SK-N-DZ (cell line): ENCODE data around the gene SMARCD3.

Source experiments
- DNase-seq: peaks from one replicate; pipeline ENCODE4 v3.0.0-alpha.2; 2015; ENCODE audit warnings: low spot score

SMARCD3 gene

GRCh38 chr7:151210087-151210854 is 38.2 kb downstream of the SMARCD3 start, which contains the start of gene H2BK1:
Gene H2BK1, minus strand, starts transcription at chr7:151210488. Its CDS starts 170 bp downstream, at chr7:151210318.
- DNase-seq: no peak

GRCh38 chr7:151209588-151209987 is 38.9 kb downstream of the SMARCD3 start:
- DNase-seq: no peak

GRCh38 chr7:151208253-151208862 is 40.1 kb downstream of the SMARCD3 start:
- DNase-seq: no peak

- no peak for DNase-seq
These were observed 40.7 kb downstream of the SMARCD3 start for GRCh38 chr7:151207804-151208203.

- no peak for DNase-seq
These were observed 41.2 kb downstream of the SMARCD3 start for GRCh38 chr7:151207315-151207714.

GRCh38 chr7:151206914-151207313 is 41.6 kb downstream of the SMARCD3 start:
- peak; percentile 35 for DNase-seq

GRCh38 chr7:151205730-151206129 is 42.8 kb downstream of the SMARCD3 start:
- no peak for DNase-seq

GRCh38 chr7:151204383-151205032 is 44.0 kb downstream of the SMARCD3 start:
- DNase-seq: no peak

GRCh38 chr7:151202836-151203235 is 45.7 kb downstream of the SMARCD3 start:
- no peak for DNase-seq

GRCh38 chr7:151201751-151202150 is 46.7 kb downstream of the SMARCD3 start:
- no peak for DNase-seq

GRCh38 chr7:151201344-151201743 is 47.1 kb downstream of the SMARCD3 start:
- no peak for DNase-seq

GRCh38 chr7:151198945-151199848 is 49.3 kb downstream of the SMARCD3 start:
- peak; percentile 82 for DNase-seq

GRCh38 chr7:151197932-151198331 is 50.6 kb downstream of the SMARCD3 start:
- no peak for DNase-seq

- DNase-seq: no peak
These were observed 52.7 kb downstream of the SMARCD3 start for GRCh38 chr7:151195616-151196450.

GRCh38 chr7:151194188-151194587 is 54.3 kb downstream of the SMARCD3 start:
- DNase-seq: no peak

- no peak for DNase-seq
These were observed 55.1 kb downstream of the SMARCD3 start for GRCh38 chr7:151193203-151193978.

- DNase-seq: no peak
These were observed 56.4 kb downstream of the SMARCD3 start for GRCh38 chr7:151192002-151192539.

- no peak for DNase-seq
These were observed 57.0 kb downstream of the SMARCD3 start for GRCh38 chr7:151191544-151191943.

GRCh38 chr7:151189038-151189437 is 59.5 kb downstream of the SMARCD3 start:
- no peak for DNase-seq
